HG02885 (cell line): ENCODE results near the gene NPL.

Experiments used
- ATAC-seq: cut with Tn5 transposase; IDR thresholded peaks from one replicate; pipeline ENCODE4 v1.9.1; 2021; ENCODE audit warnings: mild to moderate bottlenecking; ENCODE audit not compliant: unreplicated experiment, poor library complexity

NPL gene

GRCh38 chr1:182789138-182790076 is at the start of gene NPL:
Gene NPL (plus strand): TSS chr1:182789773. CDS start chr1:182794372, 4,599 bp downstream.
- ATAC-seq: peak; percentile 97

- ATAC-seq: no peak
Measured at GRCh38 chr1:182740120-182740519, 49.5 kb upstream of the NPL start.

- no peak for ATAC-seq
Measured at GRCh38 chr1:182742780-182743179, 46.8 kb upstream of the NPL start.

GRCh38 chr1:182752077-182752988 is 37.2 kb upstream of the NPL start:
- ATAC-seq: no peak

- ATAC-seq: no peak
Measured at GRCh38 chr1:182754087-182754486, 35.5 kb upstream of the NPL start.

GRCh38 chr1:182754543-182755314 is 34.8 kb upstream of the NPL start:
- no peak for ATAC-seq

GRCh38 chr1:182755632-182756031 is 33.9 kb upstream of the NPL start:
- no peak for ATAC-seq

- no peak for ATAC-seq
Measured at GRCh38 chr1:182756423-182756822, 33.1 kb upstream of the NPL start.

- ATAC-seq: no peak
Measured at GRCh38 chr1:182761396-182762395, 27.9 kb upstream of the NPL start.

- no peak for ATAC-seq
Measured at GRCh38 chr1:182762536-182762935, 27.0 kb upstream of the NPL start.

- ATAC-seq: no peak
Measured at GRCh38 chr1:182764029-182764727, 25.4 kb upstream of the NPL start.

GRCh38 chr1:182765391-182765790 is 24.2 kb upstream of the NPL start:
- no peak for ATAC-seq

GRCh38 chr1:182766050-182766449 is 23.5 kb upstream of the NPL start:
- no peak for ATAC-seq

- no peak for ATAC-seq
Measured at GRCh38 chr1:182766881-182767645, 22.5 kb upstream of the NPL start.

GRCh38 chr1:182768963-182769362 is 20.6 kb upstream of the NPL start:
- no peak for ATAC-seq

GRCh38 chr1:182770232-182770631 is 19.3 kb upstream of the NPL start:
- no peak for ATAC-seq

- no peak for ATAC-seq
Measured at GRCh38 chr1:182771187-182771984, 18.2 kb upstream of the NPL start.
